ENCODE data around the gene KCNMB4.

Gene KCNMB4, protein sequence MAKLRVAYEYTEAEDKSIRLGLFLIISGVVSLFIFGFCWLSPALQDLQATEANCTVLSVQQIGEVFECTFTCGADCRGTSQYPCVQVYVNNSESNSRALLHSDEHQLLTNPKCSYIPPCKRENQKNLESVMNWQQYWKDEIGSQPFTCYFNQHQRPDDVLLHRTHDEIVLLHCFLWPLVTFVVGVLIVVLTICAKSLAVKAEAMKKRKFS

DNA sequence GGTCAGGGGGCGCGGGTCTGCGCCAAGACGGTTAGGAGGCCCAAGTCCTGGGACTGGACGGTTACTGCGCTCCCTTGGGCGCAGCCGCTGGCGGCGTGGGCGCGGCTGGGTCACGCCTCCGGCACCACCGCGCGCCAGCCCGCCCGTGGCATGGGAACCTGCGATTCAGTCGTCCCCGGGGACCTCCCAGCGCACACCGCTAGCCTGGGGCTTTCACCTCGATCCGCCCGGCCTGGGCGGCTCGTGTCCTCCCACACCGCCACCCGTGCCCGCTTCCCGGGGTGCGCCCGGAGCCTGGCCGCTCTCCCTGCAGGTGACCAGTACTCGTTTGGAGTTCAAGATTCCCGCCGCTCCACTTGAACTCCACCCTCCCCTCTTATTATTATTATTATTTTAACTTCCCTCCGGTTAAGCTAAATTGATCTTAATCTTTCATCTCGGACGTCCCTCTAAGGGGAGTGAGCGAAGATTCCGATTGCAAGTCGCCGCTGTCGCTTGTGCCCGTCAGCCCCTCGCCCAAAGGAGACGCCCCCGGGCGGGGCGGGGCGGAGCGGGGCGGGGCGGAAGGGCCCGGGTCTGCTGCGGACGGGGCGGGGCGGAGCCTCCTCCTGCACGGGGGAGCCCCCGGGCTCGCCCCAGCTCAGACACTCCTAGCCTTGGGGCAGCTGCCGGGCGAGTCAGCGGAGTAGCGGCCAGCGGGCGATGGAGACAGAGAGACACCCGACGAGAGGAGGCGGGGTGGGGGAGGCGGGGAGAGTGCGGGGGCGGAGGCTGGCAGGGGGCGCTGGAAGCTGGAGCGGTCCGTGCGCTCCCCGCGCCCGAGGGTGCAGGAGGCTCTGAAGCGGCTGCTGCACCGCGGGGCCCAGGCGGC lies at the start of gene KCNMB4:
Gene KCNMB4, plus strand, starts transcription at position 643 of the 871 bp plus-strand sequence. CDS start 445 bp downstream, outside the sequence.
- DNase-seq = peak; percentile 29

GRCh38 chr12:70317781-70318180 lies 48.3 kb upstream of the KCNMB4 start:
- no peak for DNase-seq

DNA sequence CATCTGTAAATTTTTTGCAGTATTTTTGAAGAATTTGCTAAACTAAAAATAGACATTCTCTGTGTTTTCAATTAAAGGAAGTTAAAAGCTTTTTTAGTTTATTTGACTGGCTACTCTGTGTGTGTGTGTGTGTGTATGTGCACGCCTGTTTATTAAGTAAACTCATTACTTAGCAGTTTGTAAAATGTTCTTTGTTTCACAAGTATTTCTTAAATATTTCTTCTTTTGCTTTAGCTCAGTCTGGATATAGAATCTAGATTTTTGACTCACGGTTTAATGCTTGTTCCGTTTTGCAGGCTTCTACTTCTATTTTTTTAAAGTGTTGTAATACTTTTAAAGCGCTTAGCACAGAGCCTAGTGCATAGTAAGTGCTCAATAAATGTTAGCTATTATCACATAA lies 46.5 kb upstream of the KCNMB4 start:
- DNase-seq = no peak

GRCh38 chr12:70321191-70321590 lies 44.9 kb upstream of the KCNMB4 start:
- no peak for DNase-seq

DNA sequence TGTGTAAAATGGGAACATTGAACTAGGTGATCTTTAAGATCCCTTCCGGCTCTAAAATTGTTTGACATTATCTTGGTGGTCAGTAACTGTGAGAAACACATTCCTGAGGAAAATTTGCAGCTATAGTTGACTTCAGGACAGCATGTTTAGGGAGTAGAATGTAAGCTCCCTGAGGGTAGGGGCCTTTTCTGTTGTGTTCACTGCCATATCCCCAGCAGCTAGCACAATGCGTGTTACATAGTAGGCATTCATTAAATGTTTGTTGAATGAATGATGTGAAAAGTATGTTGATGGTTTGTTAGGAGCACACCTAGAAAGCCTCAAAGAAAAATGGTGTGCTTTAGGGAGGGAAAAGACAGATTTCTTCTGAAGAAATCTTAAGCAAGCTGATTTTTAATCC lies 38.5 kb upstream of the KCNMB4 start:
- no peak for DNase-seq

- no peak for DNase-seq
Observed at GRCh38 chr12:70329728-70330127, 36.4 kb upstream of the KCNMB4 start.

DNA sequence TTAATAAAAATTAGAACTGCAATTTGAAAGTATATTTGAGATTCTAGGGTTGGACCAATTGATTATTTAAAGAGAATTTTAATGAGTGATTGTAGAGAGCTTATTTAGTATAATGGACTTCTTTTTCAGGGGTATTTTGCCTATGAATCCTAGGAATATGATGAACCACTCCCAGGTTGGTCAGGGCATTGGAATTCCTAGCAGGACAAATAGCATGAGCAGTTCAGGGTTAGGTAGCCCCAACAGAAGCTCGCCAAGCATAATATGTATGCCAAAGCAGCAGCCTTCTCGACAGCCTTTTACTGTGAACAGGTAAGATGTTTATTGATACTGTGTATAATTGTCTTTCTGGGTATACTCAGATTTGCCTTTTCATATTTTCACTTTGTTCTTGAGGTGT lies 35.9 kb upstream of the KCNMB4 start:
- no peak for DNase-seq

GRCh38 chr12:70332236-70332635 lies 33.9 kb upstream of the KCNMB4 start:
- no peak for DNase-seq

- DNase-seq = no peak
Observed at GRCh38 chr12:70334742-70335141, 31.3 kb upstream of the KCNMB4 start.

GRCh38 chr12:70338531-70338930 lies 27.6 kb upstream of the KCNMB4 start:
- no peak for DNase-seq

DNA sequence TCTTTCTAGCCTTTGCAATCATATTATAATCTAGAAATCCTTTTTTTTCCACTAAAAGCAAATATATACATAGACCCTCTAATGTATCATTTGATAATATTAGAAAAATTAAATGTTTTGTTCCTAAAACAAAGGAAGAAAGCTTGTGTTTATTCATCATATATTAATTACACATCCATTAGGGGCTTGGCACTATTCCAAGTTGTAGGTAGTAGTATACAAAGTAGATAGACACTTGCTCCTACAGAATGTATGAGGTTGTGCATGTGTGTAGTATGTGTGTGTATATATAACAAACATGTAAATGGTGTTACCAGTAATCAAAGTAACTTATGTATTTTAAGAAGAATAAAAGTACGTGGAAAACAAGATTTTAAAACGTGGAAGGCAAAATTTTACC lies 15.0 kb upstream of the KCNMB4 start:
- no peak for DNase-seq

DNA sequence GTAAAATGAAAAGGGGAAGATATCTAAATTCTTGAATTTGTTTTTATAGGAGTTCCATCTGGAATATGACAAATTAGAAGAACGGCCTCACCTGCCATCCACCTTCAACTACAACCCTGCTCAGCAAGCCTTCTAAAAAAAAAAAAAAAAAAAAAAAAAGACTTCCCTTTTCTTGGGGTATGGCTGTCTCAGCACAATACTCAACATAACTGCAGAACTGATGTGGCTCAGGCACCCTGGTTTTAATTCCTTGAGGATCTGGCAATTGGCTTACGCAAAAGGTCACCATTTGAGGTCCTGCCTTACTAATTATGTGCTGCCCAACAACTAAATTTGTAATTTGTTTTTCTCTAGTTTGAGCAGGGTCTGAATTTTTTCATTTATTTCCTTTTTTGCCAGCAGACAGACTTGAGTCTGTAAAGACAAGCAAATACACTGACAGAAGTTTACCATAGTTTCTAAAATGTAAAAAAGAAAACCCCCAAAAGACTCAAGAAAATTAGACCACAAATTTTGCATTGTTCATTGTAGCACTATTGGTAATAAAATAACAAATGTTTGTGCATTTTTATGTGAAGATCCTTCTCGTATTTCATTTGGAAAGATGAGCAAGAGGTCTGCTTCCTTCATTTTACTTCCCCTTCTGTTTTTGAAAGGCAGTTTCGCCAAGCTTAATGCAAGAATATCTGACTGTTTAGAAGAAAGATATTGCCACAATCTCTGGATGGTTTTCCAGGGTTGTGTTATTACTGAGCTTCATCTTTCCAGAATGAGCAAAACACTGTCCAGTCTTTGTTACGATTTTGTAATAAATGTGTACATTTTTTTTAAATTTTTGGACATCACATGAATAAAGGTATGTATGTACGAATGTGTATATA lies 12.1 kb upstream of the KCNMB4 start:
- no peak for DNase-seq

DNA sequence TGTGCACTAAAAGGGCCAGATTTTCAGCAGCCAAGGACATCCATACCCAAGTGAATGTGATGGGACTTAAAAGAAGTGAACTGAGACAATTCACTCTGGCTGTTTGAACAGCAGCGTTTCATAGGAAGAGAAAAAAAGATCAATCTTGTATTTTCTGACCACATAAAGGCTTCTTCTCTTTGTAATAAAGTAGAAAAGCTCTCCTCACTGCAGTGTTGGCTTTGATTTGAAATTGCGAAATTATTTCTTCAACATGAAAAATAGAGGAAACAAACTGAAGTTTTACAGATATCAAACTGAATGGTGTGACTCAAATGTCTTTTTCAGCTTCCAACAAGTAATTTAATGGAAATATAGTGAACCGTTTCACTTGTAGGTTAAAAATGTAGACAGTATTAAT lies 11.3 kb upstream of the KCNMB4 start:
- DNase-seq = no peak

GRCh38 chr12:70355972-70356371 lies 10.1 kb upstream of the KCNMB4 start:
- DNase-seq = no peak

DNA sequence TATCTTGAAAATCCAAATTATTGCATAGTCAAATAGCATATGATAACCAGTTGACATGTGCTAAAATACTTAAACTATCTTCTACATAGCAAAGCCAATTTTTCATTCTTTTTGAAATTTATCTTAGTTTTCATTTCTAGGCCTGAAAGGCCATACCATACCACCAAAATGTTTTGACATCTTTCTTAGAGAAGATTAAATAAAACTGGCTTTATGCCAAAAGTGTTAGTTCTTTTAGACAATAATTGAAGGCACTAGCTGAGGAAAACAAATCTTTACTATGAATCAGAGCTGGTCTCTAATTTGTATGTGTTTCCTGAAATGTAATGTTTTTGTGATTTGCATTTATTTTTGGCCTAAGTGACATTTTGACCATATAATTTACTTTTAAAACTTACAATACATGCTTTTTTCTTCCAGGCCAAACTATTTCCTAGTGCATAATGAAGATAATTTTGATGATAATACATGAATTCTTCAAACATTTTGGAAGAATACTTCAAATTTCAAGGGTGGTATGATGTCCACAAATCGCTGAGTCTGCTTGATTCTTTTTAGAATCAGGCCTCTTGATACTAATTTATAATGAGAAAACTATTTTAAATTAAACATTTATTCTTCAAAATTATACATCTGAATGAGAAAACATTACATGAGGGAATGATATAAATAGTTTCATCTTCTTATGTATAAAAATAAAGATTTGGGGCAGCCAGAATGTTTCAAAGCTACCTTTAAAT lies 6.5 kb upstream of the KCNMB4 start:
- DNase-seq = no peak

DNA sequence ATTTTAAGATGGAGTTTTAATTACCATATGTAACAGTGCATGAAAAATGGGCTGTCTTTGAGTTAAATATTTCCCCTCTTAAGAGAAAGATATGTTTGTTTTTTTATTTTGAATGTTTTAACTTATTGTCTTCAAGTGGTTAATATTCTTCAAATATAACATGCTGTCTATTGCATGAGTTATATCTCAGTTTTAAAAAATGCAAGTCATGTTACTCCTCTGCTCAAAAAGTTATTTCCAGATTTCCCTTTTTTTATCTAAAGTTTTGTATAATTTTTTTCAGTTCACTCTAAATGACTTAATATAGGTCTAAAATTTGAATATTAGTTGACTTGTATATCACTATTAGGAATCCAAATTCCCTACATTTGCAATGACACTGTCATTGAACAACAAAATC lies 5.9 kb upstream of the KCNMB4 start:
- DNase-seq = no peak

DNA sequence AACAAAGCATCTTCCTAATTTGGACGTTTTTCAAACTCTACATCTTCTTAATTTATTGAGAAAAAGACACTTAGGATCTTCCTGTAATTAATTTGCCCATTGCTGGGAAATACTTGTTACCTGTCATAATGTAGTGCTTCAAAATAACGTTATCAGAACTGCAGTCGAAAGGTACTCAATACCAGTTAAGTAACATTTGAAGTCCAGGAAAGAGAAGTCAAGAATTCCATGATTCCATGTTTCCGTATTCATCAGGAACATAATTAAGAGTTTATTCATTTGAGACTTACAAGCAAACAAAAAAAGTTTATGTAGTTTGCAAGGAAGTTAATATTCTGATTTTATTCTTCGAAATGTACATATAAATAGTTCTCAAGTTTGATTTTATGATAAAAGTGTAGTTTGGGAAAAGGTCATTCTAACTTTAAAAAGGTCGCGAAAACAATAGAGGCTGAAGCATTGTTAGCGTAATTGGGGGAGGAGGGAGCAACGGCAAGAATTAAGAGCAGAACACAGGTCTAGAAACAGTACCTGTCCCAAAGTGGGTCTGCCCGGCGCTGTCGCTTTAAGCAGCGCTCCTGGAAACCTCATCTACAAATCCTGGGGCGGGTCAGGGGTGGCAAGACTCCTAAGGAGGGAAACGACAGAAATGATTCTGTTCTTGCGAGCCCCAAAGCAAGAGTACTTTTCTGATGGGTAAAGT lies 1.2 kb upstream of the KCNMB4 start:
- DNase-seq = no peak

DNA sequence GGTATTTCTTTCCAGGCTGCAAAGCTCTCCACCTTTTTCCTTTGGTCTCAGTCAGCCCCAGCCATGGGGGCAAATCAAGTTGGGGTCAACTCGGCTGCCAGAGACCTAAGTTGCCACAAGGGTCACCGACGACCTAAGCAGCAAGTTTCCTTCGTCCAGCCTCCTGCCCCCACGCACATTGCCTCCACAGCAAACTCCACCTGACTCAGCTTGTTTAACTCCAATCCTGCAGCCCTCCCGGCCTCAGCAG lies 767 bp upstream of the KCNMB4 start:
- DNase-seq = no peak

DNA sequence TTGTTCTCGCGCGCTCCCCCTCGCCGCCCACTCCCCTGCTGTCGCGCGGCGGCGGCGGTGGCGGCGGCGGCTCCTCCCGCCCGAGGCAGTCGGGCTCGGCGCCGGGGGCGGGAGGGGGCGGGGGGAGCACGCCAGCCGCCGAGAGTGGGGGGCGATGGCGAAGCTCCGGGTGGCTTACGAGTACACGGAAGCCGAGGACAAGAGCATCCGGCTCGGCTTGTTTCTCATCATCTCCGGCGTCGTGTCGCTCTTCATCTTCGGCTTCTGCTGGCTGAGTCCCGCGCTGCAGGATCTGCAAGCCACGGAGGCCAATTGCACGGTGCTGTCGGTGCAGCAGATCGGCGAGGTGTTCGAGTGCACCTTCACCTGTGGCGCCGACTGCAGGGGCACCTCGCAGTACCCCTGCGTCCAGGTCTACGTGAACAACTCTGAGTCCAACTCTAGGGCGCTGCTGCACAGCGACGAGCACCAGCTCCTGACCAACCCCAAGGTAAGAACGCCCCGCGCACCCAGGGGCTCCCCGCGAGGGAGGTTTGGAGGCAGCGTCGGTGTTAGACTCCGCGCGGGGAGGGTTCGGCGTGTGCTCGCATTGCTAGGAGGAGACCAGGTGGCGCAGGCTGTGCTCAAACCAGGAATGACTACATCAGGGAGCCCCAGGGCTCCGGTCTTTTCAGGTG lies 629 bp downstream of the KCNMB4 start:
- peak; percentile 12 for DNase-seq

- DNase-seq = no peak
Observed at GRCh38 chr12:70367258-70368141, 1.4 kb downstream of the KCNMB4 start.

- DNase-seq = no peak
Observed at GRCh38 chr12:70372881-70373280, 6.8 kb downstream of the KCNMB4 start.
